Activated T-helper 9 cell treated with anti-CD3 and anti-CD28 coated beads, Interleukin-2, amount 50 U/mL, for 16 hours (primary cell): ENCODE measurements around the gene IL12B.
"Not testable (repeated sequence)": the region's sequence is repeated elsewhere in the genome, so short reads cannot be mapped to it uniquely, and the experiment has no call there.

Experiments used
- DNase-seq: peaks from one replicate; pipeline ENCODE4 v3.0.0-alpha.2; 2020; ENCODE audit warnings: low read depth

Gene IL12B

DNA sequence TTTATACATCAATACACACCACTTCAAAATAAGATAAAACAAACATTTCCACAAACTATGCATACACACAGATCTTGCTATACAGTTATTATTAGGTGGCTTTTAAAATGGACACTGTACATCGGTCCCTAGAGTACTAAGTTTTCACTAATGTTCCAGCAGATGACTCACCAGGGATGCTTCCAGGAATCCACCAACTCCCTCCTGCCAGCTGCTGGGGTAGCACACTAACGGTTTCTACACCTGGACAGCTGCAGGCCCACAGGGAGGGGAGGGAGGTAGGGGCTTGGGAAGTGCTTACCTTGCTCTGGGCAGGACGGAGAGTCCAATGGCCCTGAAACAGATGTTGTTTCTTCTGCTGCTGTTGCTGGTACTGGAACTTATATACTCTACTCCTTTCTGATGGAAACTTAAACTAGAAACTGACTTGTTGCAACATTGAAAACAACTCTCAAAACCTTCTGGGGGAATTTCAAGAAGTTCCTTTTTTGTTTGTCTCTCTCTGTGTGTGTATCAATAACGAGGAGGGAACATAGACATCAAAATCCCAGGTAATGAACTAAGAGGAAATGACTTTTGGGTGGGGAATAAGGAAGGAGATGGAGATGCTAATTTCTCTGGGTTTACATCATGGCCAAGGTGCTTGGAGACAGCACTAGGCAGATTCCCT lies at the start of gene IL12B:
IL12B (minus strand) TSS at position 357 of the 670 bp plus-strand sequence. CDS start 3,705 bp downstream, outside the sequence.
- no peak for DNase-seq

DNA sequence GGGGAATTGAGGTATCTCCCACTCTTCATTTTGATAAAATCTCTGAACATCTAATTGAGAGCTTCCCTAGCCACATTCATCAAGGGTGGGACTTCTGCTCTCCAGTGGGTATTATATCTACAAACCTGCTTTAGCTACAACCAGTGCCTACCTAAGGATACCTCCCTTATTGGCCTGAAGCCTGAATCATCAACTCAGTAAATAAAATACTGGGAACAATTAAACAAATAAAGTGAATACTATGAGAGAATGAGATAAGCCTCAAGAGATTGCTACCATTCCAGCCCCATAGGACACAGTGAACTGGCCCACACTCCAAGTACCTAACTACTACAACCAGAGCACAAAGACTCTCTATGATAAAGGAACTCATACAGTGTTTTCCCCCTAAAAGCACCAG lies 47.4 kb upstream of the IL12B start:
- DNase-seq = no peak

DNA sequence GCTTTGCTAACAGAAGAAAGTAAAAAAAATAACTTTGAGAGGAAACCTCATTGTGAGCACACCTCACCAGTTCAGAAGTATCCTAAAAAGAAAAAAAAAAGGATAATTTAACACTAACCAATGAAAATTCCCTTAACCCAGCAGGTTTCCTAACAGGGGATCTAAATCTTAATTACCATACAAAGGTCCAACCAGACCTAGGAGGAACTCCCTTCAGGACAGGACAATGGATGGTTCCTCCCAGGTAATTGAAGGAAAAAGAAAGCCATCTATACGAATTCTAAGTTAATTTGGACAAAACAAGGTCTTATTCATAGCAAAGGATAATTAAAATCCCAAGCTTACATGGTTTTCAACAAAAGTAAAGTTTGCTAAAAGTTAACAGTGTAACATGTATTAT lies 37.6 kb upstream of the IL12B start:
- not testable (repeated sequence) for DNase-seq

GRCh38 chr5:159366776-159367175 lies 36.5 kb upstream of the IL12B start:
- not testable (repeated sequence) for DNase-seq

DNA sequence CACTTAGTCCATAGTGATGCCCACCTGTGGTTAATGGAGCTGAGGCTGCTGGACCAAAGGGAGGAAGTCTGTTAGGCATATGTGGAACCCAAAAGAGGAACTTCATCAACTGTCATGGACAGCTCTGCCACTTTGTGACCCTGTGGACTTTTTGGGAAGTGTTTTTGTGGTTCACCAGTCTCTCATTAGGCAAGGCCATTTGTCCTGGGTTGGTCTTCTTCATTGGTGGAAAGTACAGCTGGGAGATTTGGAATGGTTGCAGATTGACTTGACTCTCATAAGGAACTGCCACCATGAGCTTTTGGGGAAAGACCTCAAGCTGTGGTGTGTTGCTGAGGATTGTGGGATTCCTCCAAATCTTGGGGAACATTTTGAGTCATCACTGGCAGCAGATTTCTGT lies 31.9 kb upstream of the IL12B start:
- DNase-seq = no peak

DNA sequence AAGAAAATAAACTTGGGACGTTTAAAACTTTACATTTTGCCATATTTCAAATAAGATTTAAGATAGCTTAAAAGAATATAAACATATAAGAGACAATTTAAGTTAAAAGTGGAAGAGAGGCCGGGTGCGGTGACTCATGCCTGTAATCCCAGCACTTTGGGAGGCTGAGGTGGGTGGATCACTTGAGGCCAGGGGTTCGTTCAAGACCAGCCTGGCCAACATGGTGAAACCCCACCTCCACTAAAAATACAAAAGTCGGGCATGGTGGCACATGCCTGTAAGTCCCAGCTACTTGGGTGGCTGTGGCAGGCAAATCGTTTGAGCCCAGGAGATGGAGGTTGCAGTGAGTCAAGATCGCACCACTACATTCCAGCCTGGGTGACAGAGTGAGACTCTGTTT lies 29.6 kb upstream of the IL12B start:
- not testable (repeated sequence) for DNase-seq

DNA sequence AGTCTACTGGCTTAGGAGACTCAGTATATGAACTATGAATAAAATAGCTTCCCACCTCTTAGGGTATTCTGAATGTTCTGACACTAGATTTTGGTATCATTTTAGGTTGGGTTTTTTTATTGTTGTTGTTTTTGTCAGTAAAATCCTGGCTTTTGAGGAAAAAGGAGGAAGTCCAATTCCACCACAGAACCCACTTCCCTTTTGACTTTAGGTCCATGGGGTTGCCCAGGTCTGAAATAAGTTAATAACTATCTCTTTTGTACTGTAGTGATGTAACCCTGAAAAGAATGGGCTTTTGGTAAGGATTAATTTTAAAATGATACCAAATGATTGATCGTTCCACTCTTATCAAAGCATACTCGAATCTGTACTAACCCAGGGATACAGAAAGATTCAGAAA lies 29.1 kb upstream of the IL12B start:
- DNase-seq = no peak

DNA sequence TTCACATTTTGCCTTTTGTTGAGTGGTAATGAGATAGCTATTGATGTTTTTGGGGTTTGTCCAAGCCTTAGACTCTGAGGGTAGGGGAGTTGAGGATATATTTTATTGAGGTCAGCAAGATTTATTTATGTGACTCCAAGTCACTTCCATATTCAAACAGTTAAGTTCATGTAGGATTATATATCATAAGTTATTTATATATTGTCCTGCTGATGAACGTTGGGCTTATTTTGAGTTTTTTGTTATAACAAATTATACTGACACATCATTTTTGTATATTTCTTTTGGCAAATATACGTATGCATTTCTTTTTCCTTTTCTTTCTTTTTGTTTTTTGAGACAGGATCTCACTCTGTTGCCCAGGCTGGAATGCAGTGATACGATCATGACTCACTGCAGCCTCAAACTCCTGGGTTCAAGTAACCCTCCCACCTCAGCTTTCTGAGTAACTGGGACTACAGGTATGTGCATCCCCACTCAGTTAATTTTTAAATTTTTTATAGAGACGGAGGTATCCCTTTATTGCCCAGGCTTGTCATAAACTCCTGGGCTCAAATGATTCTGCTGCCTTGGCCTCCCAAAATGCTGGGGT lies 23.5 kb upstream of the IL12B start:
- no peak for DNase-seq

- DNase-seq = not testable (repeated sequence)
These were observed 20.4 kb upstream of the IL12B start for GRCh38 chr5:159350644-159351043.

GRCh38 chr5:159350216-159350615 lies 19.9 kb upstream of the IL12B start:
- not testable (repeated sequence) for DNase-seq

GRCh38 chr5:159345861-159346260 lies 15.6 kb upstream of the IL12B start:
- no peak for DNase-seq

DNA sequence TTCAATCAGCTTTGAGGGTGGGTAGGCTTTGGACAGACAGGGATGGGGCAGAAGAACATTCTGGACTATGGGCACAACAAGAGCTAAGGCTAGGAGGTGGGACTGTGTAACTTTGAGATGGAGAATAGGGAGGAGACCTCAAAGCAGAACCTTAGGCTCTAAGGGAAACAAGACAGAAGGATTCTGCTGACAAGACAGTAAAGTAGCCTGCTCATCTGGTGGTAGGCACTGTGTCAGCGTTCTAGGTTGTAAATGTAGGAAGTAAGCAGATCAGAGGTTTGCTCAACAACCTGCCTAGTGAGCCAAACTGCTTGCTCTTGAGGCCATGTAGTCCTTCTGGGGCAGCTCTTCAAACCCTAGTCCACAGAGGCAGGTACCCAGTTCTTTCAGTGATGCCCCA lies 15.0 kb upstream of the IL12B start:
- no peak for DNase-seq

- DNase-seq = no peak
These were observed 13.2 kb upstream of the IL12B start for GRCh38 chr5:159343295-159344094.

GRCh38 chr5:159342840-159343239 lies 12.6 kb upstream of the IL12B start:
- DNase-seq = no peak

GRCh38 chr5:159341906-159342310 lies 11.6 kb upstream of the IL12B start:
- peak; percentile 39 for DNase-seq

GRCh38 chr5:159341145-159341544 lies 10.9 kb upstream of the IL12B start:
- DNase-seq = no peak

- no peak for DNase-seq
These were observed 10.2 kb upstream of the IL12B start for GRCh38 chr5:159340511-159340910.

- DNase-seq = no peak
These were observed 9.2 kb upstream of the IL12B start for GRCh38 chr5:159339460-159339859.

- no peak for DNase-seq
These were observed 7.8 kb upstream of the IL12B start for GRCh38 chr5:159338118-159338517.

GRCh38 chr5:159337016-159337955 lies 7.0 kb upstream of the IL12B start:
- no peak for DNase-seq

DNA sequence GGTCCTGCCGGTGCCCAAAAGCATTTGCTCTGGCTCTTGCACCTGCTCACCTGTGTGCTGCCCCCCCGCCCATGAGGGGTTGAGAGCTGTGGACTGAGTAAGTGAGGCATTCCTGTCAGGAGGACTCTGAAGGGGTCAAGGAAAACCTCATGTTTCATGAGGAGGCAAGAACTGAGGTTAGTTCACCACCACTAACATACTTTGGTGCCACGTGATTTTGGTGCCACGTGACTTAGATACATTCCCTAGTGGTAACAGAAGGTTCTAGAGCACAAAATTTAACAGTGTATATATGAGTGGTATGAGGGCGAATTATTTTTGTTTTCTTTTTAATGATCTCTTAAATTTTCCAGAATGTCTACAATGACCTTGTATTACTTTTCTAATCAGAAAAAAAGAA lies 6.3 kb upstream of the IL12B start:
- no peak for DNase-seq

- DNase-seq = no peak
These were observed 3.2 kb upstream of the IL12B start for GRCh38 chr5:159333545-159333925.
